ENCODE results near the gene ATP6V0E2.
"Not testable (repeated sequence)": the region's sequence is repeated elsewhere in the genome, so short reads cannot be mapped to it uniquely, and the experiment has no call there.

Gene ATP6V0E2

DNA sequence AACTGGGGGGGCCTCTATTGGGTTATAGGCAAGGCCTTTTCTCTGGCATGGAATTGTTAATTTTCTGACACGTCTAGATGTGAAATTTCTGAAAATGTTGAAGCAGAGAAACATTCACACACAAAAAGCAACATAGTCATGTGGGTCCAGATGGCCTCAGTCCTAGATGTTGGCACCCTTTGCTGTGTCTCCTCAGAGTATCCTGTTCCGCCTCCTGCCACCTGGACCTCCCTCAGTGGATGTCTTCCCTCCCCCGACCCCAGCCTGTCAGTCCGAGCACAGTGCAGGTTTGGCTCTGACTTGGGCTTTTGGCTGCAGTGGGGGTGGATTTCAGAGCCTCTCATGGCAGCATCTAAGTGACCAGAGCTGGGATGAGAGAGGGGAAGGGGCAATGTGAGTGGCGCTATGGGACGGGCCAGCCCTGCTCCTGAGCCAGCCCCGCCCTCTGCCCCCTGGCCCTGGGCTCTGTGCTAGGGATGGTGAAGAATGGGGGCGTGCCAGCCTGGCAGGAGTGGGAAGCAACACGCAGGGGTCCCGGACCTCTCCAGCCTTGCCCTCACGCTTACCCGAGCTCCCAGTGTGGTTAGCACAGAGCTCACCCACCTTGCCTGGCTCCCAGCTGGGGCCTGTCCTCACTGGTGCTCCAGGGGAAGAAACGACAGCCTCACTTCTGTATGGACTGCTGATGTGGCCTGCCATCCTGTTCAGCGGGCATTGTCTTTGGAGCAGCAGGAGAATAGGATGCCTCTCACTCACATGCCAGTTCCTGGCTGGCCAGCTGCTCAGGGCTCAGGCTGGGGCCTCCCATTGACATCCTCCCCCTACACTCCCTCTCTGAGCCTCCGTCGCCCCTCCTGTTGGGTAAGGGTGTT lies 6.2 kb downstream of the ATP6V0E2 start:
- no peak for DNase-seq (ENCODE audit: low spot score)

GRCh38 chr7:149880638-149881311 lies 7.0 kb downstream of the ATP6V0E2 start:
- no peak for DNase-seq (ENCODE audit: low spot score)

GRCh38 chr7:149881328-149882247 lies 7.8 kb downstream of the ATP6V0E2 start:
- DNase-seq (ENCODE audit: low spot score), result no peak

DNA sequence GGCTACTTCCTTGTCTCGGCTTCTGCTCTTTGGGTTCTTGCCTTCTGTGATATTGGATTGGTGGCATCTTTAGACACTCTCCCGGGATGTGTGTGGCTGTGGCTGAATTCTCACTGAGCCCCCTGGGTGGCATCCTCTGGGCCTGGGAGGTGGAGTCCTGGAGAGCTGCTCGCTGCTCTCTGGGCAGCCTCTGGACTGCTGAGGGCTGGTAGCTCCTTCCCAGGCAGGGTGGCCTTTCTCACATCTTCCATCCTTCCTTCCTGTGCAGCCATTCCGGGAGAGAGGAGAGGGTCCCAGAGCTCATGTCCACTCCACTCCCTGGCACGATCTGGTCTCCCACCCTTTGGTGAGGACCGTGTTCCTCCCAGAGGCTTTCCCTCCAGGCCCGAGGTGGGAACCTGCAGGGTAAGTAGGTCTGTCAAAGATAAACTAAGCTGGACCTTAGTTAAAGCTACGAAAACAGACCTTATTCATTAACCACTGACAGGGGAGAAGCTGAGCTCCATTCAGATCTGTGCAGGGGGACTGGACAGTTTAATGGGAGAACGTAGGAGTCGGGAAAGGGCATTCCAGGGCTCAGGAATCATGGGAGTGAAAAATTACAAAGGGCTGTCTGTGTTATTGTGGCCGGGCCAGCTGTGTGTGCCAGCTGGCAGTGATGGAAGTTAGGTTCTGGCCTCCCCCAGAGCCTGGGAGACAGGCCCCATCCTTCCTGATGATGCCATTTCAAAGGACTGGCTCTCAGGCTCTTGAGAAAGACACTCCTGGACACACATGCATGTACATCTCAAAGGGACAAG lies 8.7 kb downstream of the ATP6V0E2 start:
- DNase-seq (ENCODE audit: low spot score), result no peak

GRCh38 chr7:149883048-149883438 lies 9.3 kb downstream of the ATP6V0E2 start:
- no peak for DNase-seq (ENCODE audit: low spot score)

- no peak for DNase-seq (ENCODE audit: low spot score)
Observed at GRCh38 chr7:149883452-149883861, 9.7 kb downstream of the ATP6V0E2 start.

GRCh38 chr7:149884016-149884415 lies 10.2 kb downstream of the ATP6V0E2 start:
- DNase-seq (ENCODE audit: low spot score), result no peak

GRCh38 chr7:149884541-149884940 lies 10.8 kb downstream of the ATP6V0E2 start:
- DNase-seq (ENCODE audit: low spot score), result no peak

DNA sequence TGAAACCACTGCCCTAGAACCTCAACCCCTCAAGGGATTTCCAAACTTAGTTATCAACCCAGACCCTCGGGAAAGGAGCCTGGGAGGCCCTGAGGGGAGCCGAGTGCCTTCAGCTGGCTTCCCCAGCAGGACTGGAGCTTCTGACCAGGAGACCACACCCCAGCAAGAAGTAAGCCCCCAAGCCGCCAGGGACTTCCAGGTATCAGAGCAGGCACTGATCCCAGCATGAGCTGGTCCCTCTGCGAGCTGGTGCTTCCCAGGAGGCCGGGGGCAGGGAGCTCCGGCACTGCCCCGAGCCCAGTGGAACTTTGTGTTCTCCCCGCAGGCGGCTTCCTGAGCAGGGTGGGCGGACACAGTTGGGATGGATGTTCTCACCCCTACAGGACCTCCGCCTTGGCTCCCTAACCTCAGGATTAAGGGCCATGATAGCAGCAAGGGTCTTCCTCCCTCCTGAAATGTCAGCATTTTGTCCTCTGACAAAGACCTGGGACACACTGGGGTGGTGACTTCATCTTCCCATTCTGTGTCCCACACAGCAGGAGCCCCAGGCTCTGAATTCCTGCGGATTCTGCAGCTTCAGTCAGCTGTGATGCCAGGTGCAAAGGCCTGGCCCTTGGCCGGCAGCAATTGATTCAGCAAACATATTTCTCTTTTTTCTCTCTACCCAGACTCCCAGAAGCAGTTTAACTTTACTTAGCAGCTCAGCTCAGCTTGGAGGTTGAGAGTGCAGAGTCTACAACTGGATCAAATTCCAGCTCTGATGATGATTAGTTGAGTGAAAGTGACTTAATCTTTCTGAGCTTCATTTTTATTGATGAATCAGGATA lies 11.6 kb downstream of the ATP6V0E2 start:
- DNase-seq (ENCODE audit: low spot score), result no peak

DNA sequence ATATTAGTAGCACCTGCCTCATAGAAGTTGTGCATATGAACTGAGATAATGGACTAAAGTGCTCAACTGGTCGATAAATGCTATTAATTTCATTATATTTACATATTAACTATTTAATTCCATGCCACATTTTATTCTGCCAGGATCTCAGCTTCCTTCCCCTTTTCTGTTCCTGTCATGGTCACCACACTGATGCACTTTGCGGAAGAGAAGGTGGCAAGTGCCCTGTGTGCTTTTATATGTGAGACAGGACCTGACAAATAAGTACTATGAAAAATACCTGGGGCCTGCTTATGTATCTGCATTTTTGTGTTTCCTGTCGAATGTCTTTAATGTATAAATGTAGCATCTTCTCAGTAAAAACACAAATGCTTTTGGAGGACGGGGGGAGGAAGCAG lies 12.2 kb downstream of the ATP6V0E2 start:
- no peak for DNase-seq (ENCODE audit: low spot score)

DNA sequence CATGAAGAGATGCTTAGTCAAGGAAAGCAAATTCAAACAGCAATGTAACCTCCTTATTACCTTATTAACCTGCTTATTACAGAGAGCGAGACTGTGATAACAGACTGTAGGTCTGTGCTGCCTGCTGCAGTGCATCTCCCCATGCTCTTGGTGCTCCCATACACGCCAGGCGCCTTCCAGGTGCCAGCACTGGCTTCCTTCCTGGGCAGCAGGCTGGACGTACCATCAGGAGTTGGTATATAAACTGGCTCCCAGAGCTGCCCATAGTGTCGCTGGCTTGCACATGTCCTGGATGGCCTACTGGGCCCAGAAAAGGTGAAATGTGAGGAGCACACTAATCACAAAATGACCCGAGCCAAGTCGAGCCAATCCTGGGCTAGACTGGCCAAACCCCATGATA lies 13.5 kb downstream of the ATP6V0E2 start:
- DNase-seq (ENCODE audit: low spot score), result no peak

GRCh38 chr7:149890715-149891114 lies 16.9 kb downstream of the ATP6V0E2 start:
- DNase-seq (ENCODE audit: low spot score), result not testable (repeated sequence)

GRCh38 chr7:149894957-149895356 lies 21.2 kb downstream of the ATP6V0E2 start:
- not testable (repeated sequence) for DNase-seq (ENCODE audit: low spot score)

DNA sequence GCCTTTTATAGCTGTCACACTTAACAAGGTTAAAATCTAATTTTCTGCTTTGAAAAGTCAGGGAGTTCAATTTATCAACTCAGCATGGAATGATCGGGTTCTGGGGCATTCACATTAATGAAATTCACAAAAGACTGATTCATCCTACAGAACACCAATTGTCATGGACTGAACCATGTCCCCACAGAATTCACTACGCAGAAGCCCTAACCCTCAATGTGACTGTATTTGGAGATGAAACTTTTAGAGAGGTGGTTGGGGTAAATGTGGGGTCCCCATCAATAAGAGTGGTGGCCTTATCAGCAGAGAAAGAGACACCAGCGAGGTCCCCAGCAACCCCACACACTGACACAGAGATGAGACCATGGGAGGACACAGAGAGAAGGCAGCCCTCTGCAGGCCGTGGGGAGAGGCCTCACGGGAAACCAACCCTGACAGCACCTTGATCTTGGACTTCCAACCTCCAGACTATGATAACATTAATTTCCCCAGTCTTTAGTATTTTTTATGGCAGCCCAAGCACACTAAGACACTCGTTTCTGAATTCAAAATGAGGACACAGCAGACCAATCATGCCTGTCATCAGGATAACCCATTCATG lies 34.1 kb downstream of the ATP6V0E2 start:
- DNase-seq (ENCODE audit: low spot score), result not testable (repeated sequence)

GRCh38 chr7:149910219-149910618 lies 36.5 kb downstream of the ATP6V0E2 start:
- DNase-seq (ENCODE audit: low spot score), result not testable (repeated sequence)

GRCh38 chr7:149912126-149912525 lies 38.4 kb downstream of the ATP6V0E2 start:
- DNase-seq (ENCODE audit: low spot score), result not testable (repeated sequence)

DNA sequence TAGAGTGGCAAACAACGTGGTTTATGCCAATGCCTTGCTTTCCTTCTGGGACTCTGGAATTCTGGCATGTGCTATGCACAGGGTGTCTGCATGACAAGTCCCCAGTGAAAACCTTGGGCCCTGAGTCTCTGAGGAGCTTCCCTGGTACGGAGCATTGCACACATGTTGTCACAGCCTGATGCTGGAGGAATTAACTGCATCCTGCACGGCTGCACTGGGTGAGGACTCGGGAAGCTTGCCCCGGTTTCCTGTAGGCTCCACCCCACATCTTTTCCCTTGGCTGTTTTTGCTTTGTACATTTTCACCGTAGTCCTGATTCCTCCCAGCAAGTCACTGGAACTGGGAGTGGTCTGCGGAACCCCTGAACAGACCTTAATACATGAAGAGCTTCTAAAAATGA lies 52.6 kb downstream of the ATP6V0E2 start:
- DNase-seq (ENCODE audit: low spot score), result not testable (repeated sequence)
